Choroid plexus epithelial cell (primary cell): ENCODE measurements around the gene ZNF215.

Experiments
- DNase-seq: peaks from one replicate; pipeline ENCODE4 v3.0.0-alpha.2; 2010; ENCODE audit warnings: low read depth
- H3K4me3 ChIP-seq: 2 replicates; pipeline ENCODE4 v1.5.1; 2011; ENCODE audit warnings: low read depth, mild to moderate bottlenecking, control low read depth, low read length, moderate library complexity
- TF ChIP-seq, protein P1 (sequence below): conservative IDR thresholded peaks from 2 replicates; pipeline ENCODE4 v1.5.1; 2011; ENCODE audit warnings: low read depth, mild to moderate bottlenecking, control low read depth, inconsistent platforms, low read length, moderate library complexity

The ZNF215 gene

DNA sequence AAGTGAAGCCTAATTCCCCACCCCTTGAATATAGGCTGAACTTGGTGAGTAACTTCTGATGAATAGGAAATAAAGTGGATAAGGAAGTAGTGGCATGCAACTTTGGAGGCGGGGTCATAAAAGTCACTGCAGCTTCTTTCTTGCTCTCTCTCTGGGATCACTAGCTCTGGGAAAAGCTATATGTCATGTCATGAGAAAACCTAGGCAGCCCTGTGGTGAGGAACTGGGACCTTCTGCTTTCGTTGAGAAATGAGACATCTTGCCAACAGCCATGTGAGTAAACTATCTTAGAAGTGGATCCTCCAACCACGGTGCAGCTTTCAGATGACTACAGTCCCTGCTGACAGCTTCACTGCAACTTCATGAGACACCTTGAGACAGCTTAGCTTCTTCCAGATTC lies 78.3 kb downstream of the ZNF215 start:
- peak; percentile 44 for DNase-seq
- TF ChIP-seq, protein P1, sequence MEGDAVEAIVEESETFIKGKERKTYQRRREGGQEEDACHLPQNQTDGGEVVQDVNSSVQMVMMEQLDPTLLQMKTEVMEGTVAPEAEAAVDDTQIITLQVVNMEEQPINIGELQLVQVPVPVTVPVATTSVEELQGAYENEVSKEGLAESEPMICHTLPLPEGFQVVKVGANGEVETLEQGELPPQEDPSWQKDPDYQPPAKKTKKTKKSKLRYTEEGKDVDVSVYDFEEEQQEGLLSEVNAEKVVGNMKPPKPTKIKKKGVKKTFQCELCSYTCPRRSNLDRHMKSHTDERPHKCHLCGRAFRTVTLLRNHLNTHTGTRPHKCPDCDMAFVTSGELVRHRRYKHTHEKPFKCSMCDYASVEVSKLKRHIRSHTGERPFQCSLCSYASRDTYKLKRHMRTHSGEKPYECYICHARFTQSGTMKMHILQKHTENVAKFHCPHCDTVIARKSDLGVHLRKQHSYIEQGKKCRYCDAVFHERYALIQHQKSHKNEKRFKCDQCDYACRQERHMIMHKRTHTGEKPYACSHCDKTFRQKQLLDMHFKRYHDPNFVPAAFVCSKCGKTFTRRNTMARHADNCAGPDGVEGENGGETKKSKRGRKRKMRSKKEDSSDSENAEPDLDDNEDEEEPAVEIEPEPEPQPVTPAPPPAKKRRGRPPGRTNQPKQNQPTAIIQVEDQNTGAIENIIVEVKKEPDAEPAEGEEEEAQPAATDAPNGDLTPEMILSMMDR, result no peak
- H3K4me3 ChIP-seq, result no peak overlapping the region
